Measurements from ENCODE around the gene MAJIN. TPM values are rescaled to one million over a fixed set of nuclear protein-coding genes. Genes with fewer than 3 reads are reported as not detected.
A peak's percentile ranks its signal among the peaks of the same experiment; 100 is the strongest.
"Not testable (repeated sequence)": the region's sequence is repeated elsewhere in the genome, so short reads cannot be mapped to it uniquely, and the experiment has no call there.

The MAJIN gene
- total RNA-seq, 4 donors from 2014 or later, result not detected

DNA sequence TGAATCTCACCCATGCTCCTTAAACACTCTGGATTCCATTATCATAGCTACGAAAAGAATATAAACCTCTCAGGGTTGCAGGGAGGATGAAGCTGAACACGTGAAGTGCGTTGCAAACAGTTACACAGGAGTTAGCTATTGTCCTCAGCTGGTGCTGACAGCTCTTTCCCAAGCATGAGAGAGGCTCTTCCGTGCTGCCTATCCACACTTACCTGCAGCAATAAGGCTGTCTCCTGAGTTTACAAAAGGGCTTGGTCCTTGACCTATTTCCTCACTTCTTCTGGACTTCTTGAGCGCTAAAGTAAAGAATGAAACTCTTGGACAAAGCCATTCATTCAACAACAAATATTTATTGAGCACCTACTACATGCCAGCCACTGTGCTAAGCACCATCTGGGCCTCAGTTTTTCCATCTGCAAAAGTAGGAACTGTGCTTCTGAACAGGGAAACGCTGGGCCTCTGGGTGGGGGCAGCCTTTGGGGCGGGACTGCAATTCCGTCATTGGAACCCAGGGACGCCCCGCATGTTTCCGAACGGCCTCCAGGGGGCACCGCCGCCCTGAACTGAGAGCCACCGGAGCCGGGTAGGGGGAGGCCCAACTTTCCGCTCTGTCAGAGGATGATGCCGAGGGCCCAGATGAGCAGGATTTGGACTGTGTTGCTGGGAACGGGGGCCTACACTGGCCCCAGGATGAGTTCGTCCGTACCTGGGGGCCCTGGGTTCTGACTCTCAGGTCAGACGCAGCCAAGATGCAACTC is 41.4 kb upstream of the MAJIN start:
- peak; percentile 74 to 86 for DNase-seq
- in situ Hi-C loops (cut with MboI; ENCODE audit: low sequenced_read_pairs in 4 of 4) (no loop called here), intact Hi-C loops (cut with DNase I; ENCODE audit: low total_unique reads) (loop anchor here (1.0 to 5.0 kb wide), 5 partner anchors 71 to 904 kb away; partner anchors contain the start of genes ATG2A, C11orf68, CAPN1 and CDCA5)
- no peaks in the 10 kb centered on the region for H3K9me3 ChIP-seq
- peak; percentile 83 to 86 for ATAC-seq
- peak overlapping the region; percentile 78 to 99 (median 87) for H3K4me3 ChIP-seq
- TF ChIP-seq, protein P1, sequence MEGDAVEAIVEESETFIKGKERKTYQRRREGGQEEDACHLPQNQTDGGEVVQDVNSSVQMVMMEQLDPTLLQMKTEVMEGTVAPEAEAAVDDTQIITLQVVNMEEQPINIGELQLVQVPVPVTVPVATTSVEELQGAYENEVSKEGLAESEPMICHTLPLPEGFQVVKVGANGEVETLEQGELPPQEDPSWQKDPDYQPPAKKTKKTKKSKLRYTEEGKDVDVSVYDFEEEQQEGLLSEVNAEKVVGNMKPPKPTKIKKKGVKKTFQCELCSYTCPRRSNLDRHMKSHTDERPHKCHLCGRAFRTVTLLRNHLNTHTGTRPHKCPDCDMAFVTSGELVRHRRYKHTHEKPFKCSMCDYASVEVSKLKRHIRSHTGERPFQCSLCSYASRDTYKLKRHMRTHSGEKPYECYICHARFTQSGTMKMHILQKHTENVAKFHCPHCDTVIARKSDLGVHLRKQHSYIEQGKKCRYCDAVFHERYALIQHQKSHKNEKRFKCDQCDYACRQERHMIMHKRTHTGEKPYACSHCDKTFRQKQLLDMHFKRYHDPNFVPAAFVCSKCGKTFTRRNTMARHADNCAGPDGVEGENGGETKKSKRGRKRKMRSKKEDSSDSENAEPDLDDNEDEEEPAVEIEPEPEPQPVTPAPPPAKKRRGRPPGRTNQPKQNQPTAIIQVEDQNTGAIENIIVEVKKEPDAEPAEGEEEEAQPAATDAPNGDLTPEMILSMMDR (IDR thresholded peaks at IDR 0.05 in 4 of 5, conservative IDR thresholded peaks at IDR 0.05 in 1 of 5), result peak; percentile 72 to 82 (median 74)
- peak; percentile 43 to 57 for TF ChIP-seq POLR2A (IDR thresholded peaks at IDR 0.05)
- H3K27ac ChIP-seq, result peak overlapping the region; percentile 95 to 100 (median 97)
- no peaks in the 10 kb centered on the region for H3K27me3 ChIP-seq
- H3K36me3 ChIP-seq, result peaks cover 0 to 6% of the 10 kb centered on the region in 2 donors
- peaks cover 14 to 18% of the 10 kb centered on the region in 2 donors for H3K4me1 ChIP-seq

DNA sequence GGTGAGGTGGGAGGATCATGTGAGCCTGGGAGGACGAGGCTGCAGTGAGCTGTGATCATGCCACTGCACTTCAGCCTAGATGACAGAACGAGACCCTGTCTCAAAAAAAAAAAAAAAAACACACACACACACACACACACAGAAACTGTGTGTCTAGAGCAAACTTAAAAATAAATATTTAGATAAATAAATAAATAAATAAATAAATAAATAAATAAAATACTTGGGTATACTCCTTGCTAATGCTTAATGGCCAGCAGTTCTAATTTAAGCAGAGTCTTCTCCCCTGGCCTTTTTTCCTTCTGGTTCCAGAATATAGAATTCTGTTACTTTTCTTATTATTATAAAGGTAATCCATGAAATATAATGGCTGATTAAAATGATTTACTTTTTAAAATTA is 37.0 kb upstream of the MAJIN start:
- in situ Hi-C loops (cut with MboI; ENCODE audit: low sequenced_read_pairs in 4 of 4) (no loop called here), intact Hi-C loops (cut with DNase I; ENCODE audit: low total_unique reads) (no loop called here)
- no peak overlapping the region for H3K4me3 ChIP-seq
- H3K27me3 ChIP-seq, result no peaks in the 10 kb centered on the region
- H3K9me3 ChIP-seq, result no peaks in the 10 kb centered on the region
- no peak overlapping the region for H3K27ac ChIP-seq
- H3K4me1 ChIP-seq, result peaks cover 3 to 4% of the 10 kb centered on the region in 2 donors
- no peaks in the 10 kb centered on the region for H3K36me3 ChIP-seq
- no peak for TF ChIP-seq POLR2A (IDR thresholded peaks at IDR 0.05)
- TF ChIP-seq, protein P1 (IDR thresholded peaks at IDR 0.05 in 4 of 5, conservative IDR thresholded peaks at IDR 0.05 in 1 of 5), result no peak
- DNase-seq (no peak), ATAC-seq (no peak)

DNA sequence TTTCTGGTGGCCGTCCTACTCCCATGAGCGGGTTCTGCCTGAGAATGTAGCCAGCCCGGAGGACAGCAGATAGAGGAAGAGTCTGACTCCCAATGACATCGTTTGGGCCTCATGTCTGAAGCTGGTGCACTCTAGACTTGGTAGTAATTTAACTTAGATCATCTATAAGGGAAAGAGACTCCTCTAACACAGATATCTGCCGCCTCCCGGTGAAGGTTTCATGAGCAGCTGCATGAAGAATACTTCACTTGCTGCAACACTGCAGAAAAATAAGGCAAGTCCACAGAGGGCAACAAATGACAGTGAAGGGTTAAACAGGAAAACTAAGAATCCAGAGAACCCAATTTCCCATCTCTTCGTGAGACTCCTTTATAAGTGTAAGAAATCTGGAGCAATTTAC is 36.1 kb upstream of the MAJIN start:
- H3K4me1 ChIP-seq, result no peaks in the 10 kb centered on the region
- H3K36me3 ChIP-seq, result no peaks in the 10 kb centered on the region
- no peak overlapping the region for H3K27ac ChIP-seq
- no peak overlapping the region for H3K4me3 ChIP-seq
- no peak for TF ChIP-seq POLR2A (IDR thresholded peaks at IDR 0.05)
- TF ChIP-seq, protein P1 (IDR thresholded peaks at IDR 0.05 in 4 of 5, conservative IDR thresholded peaks at IDR 0.05 in 1 of 5), result no peak
- ATAC-seq (no peak), DNase-seq (no peak)
- in situ Hi-C loops (cut with MboI; ENCODE audit: low sequenced_read_pairs in 4 of 4), result no loop called here
- no peaks in the 10 kb centered on the region for H3K27me3 ChIP-seq
- no peaks in the 10 kb centered on the region for H3K9me3 ChIP-seq
- intact Hi-C loops (cut with DNase I; ENCODE audit: low total_unique reads), result no loop called here

DNA sequence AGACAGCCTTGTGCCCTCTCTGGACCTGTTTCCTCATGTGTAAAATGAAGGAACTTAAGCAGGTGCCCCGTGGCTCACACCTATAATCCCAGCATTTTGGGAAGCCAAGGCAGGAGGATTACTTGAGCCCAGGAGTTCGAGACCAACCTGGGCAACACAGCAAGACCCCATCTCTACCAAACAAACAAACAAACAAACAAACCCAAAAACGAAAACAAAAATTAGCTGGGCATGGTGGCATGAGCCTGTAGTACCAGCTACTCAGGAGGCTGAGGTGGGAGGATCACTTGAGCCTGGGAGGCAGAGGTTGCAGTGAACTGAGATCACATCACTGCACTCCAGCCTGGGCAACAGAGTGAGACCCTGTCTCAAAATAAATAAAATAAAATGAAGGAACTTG is 32.1 kb upstream of the MAJIN start:
- H3K27ac ChIP-seq; H3K4me3 ChIP-seq; H3K9me3 ChIP-seq; H3K27me3 ChIP-seq; in situ Hi-C loops (cut with MboI; ENCODE audit: low sequenced_read_pairs in 4 of 4); H3K36me3 ChIP-seq; H3K4me1 ChIP-seq; DNase-seq; intact Hi-C loops (cut with DNase I; ENCODE audit: low total_unique reads); ATAC-seq: not testable (repeated sequence)

DNA sequence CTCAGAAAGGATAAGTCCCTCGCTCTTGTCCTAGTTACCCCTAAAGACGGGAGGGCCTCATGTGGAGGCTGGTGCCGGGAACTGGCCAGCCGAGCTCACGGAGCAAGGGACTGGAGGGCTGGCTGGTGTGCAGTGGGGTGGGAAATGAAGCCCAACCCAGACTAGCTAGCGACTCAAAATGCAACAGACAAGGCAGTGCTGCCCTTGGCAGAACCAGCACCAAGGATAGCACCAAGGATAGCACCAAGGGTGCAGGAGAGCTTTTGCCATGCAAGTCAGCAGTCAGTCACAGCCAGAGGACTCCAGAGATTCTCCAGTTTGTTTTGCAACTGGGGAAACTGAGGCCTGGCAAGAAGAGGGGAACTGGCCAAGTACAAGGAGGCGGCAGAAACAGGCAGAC is 31.4 kb upstream of the MAJIN start:
- Histone ChIP-seq H3K4me1 (no peaks in the 10 kb centered on the region), H3K9me3 (no peaks in the 10 kb centered on the region), H3K27ac (no peak overlapping the region), H3K4me3 (no peak overlapping the region), H3K27me3 (no peaks in the 10 kb centered on the region), H3K36me3 (no peaks in the 10 kb centered on the region)
- TF ChIP-seq, protein P1 (IDR thresholded peaks at IDR 0.05 in 4 of 5, conservative IDR thresholded peaks at IDR 0.05 in 1 of 5), result no peak
- no peak for TF ChIP-seq POLR2A (IDR thresholded peaks at IDR 0.05)
- intact Hi-C loops (cut with DNase I; ENCODE audit: low total_unique reads) (no loop called here), in situ Hi-C loops (cut with MboI; ENCODE audit: low sequenced_read_pairs in 4 of 4) (no loop called here)
- DNase-seq, result no peak
- ATAC-seq, result no peak
